Measurements from ENCODE around the gene FAT1.

GRCh38 chr4:186557061-186557460 lies 166.6 kb downstream of the FAT1 start:
- TF ChIP-seq SUZ12 (IDR thresholded peaks at IDR 0.05; ENCODE audit: extremely low read depth, insufficient read depth, insufficient read length) (no peak), YY1 (IDR thresholded peaks at IDR 0.05; ENCODE audit: insufficient read depth, insufficient read length) (no peak)

Data from NT2/D1 (cell line).